T-helper 1 cell treated with Interleukin-12 subunit alpha and Interleukin-12 subunit beta and Interleukin-4 antibody, amounts not matched to agents 30 ng/mL and 1 ng/mL, for 36 hours (primary cell): ENCODE data around the gene KIF12. TPM values are rescaled to one million over a fixed set of nuclear protein-coding genes. Genes with fewer than 3 reads are reported as not detected.
"Not testable (repeated sequence)": the region's sequence is repeated elsewhere in the genome, so short reads cannot be mapped to it uniquely, and the experiment has no call there.

ENCODE experiments used
- intact Hi-C: fragments of 100-400 bp; cut with micrococcal nuclease; formaldehyde crosslinking; loops from one replicate; pipeline ENCODE4 v1.15.1; 2024
- total RNA-seq: library from RNA; stranded (reverse); gene quantifications from 2 replicates; pipeline ENCODE4 v1.2.3, GENCODE V29; 2022

The KIF12 gene
- total RNA-seq, 1 donor from 2014 or later: not detected

GRCh38 chr9:114049441-114050225, 49.5 kb downstream of the KIF12 start:
- intact Hi-C loops: no loop called here

GRCh38 chr9:114048533-114049415, 50.3 kb downstream of the KIF12 start:
- intact Hi-C loops: no loop called here

GRCh38 chr9:114047717-114048116, 51.4 kb downstream of the KIF12 start:
- intact Hi-C loops: no loop called here

GRCh38 chr9:114046875-114047274, 52.2 kb downstream of the KIF12 start:
- intact Hi-C loops: no loop called here

- intact Hi-C loops: no loop called here
Measured at GRCh38 chr9:114046237-114046755, 52.8 kb downstream of the KIF12 start.

- intact Hi-C loops: not testable (repeated sequence)
Measured at GRCh38 chr9:114043660-114044059, 55.4 kb downstream of the KIF12 start.

Other genes with a start within 250 kb of the KIF12 start
- gene ZNF618, start 223.0 kb downstream of the KIF12 start, total RNA-seq: 0.02 and 0.10 TPM in 2 replicates
- gene AMBP, start 21.0 kb downstream of the KIF12 start, total RNA-seq: not detected in 2 replicates
- 1.2 TPM in 2 replicates for gene COL27A1, start 56.2 kb upstream of the KIF12 start, total RNA-seq
- not detected in 2 replicates for gene ORM1, start 223.8 kb upstream of the KIF12 start, total RNA-seq
- not detected in 2 replicates for gene ORM2, start 230.6 kb upstream of the KIF12 start, total RNA-seq